HFFc6 (cell line): ENCODE measurements around the gene UBASH3B. TPM values are rescaled to one million over a fixed set of nuclear protein-coding genes. Genes with fewer than 3 reads are reported as not detected.

Source experiments
- DNase-seq: peaks from one replicate; pipeline ENCODE4 v3.0.0-alpha.2; 2018
- H3K27ac Mint-ChIP-seq: 2 replicates; pipeline ENCODE4 v1.8.0; 2020; ENCODE audit warnings: mild to moderate bottlenecking, mixed read lengths
- H3K27me3 Mint-ChIP-seq: 2 replicates; pipeline ENCODE4 v1.8.0; 2021; ENCODE audit warnings: mild to moderate bottlenecking, moderate library complexity, mixed read lengths; ENCODE audit not compliant: insufficient read depth
- H3K36me3 Mint-ChIP-seq: 2 replicates; pipeline ENCODE4 v1.8.0; 2021; ENCODE audit warnings: low read depth, mixed read lengths
- H3K4me1 Mint-ChIP-seq: 2 replicates; pipeline ENCODE4 v1.8.0; 2020; ENCODE audit warnings: low read depth, mixed read lengths
- H3K4me3 Mint-ChIP-seq: 2 replicates; pipeline ENCODE4 v1.8.0; 2020; ENCODE audit warnings: mild to moderate bottlenecking, moderate library complexity, mixed read lengths
- H3K9me3 Mint-ChIP-seq: 2 replicates; pipeline ENCODE4 v1.8.0; 2020; ENCODE audit warnings: mild to moderate bottlenecking, mixed read lengths
- total RNA-seq, 6 experiments: library from RNA; stranded (reverse); fragmentation: NEBNext Ultra II Directional; extraction: Animal tissue kit (Norgen Biotek cat#: 25700); gene quantifications; 2 replicates in 1 of 6; 3 replicates in 5 of 6; pipeline ENCODE4 v1.2.3, GENCODE V29; 2021
- TF ChIP-seq, protein P1 (sequence below): fragments of 200-600 bp; sonication (generic); IDR thresholded peaks from 2 replicates; pipeline ENCODE4 v1.5.0; 2021; ENCODE audit warnings: antibody characterized with exemption, mild to moderate bottlenecking

UBASH3B gene
- total RNA-seq, 6 experiments from 2014 or later = 44.6 to 60.4 (median 52.9) TPM

DNA sequence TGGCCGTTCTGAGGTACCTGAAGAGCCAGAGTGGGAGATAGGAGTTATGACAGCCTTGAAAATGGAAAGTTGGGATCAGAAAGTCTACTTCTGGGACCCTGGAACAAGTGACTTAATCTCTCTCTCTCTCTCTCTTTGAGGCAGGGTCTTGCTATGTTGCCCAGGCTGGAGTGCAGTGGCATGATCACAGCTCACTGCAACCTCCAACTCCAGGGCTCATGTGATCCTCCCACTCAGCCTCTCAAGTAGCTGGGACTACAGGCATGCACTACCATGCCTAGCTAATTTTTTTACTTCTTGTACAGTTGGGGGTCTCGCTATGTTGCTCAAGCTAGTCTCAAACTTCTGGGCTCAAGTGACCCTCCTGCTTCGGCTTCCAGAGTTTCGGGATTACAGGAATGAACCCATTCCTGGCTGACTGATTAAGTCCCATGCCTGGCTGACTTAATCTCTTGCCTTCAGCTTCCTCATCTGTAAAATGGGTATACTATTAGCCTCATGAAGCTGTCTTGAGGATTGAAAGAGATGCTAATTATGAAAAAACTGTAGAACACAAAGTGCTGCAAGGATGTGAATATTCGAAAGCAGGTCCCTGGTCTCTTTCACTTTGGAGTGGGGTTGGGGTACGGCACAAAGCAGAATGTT, 87.7 kb downstream of the UBASH3B start:
- DNase-seq = no peak

DNA sequence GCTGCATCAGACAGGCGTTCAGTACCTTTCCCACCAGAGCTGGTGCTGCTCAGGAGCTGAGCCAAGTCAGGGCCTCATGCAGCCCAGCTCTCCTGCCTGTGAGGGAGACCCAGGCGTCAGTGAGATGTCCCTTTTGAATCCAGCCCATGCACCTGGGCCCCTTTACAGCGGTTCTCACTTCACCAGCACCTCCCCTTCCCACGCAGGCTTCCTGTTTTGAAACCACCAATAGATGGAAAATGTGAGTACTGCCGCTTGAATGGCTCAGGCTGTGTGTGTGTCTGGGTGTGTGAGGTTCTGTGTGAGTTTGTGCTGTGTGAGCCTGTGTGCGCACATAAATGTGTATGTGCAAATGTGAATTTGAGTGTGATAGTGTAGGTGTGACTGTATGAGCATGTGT, 88.4 kb downstream of the UBASH3B start:
- Mint-ChIP-seq H3K4me3 (no peak overlapping the region), H3K4me1 (peaks cover 32% of the 10 kb centered on the region; the same call in 1 of the 2 replicates), H3K9me3 (no peaks in the 10 kb centered on the region), H3K27ac (no peak overlapping the region), H3K27me3 (peaks cover 2% of the 10 kb centered on the region), H3K36me3 (no peaks in the 10 kb centered on the region; the same call in 1 of the 2 replicates)
- DNase-seq = no peak
- TF ChIP-seq, protein P1, sequence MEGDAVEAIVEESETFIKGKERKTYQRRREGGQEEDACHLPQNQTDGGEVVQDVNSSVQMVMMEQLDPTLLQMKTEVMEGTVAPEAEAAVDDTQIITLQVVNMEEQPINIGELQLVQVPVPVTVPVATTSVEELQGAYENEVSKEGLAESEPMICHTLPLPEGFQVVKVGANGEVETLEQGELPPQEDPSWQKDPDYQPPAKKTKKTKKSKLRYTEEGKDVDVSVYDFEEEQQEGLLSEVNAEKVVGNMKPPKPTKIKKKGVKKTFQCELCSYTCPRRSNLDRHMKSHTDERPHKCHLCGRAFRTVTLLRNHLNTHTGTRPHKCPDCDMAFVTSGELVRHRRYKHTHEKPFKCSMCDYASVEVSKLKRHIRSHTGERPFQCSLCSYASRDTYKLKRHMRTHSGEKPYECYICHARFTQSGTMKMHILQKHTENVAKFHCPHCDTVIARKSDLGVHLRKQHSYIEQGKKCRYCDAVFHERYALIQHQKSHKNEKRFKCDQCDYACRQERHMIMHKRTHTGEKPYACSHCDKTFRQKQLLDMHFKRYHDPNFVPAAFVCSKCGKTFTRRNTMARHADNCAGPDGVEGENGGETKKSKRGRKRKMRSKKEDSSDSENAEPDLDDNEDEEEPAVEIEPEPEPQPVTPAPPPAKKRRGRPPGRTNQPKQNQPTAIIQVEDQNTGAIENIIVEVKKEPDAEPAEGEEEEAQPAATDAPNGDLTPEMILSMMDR = no peak

More for the DNA sequence above, 87.7 kb downstream of the UBASH3B start:
- no peak overlapping the region for H3K4me3 Mint-ChIP-seq
- no peaks in the 10 kb centered on the region for H3K9me3 Mint-ChIP-seq
- no peak overlapping the region for H3K27ac Mint-ChIP-seq
- peaks cover 25% of the 10 kb centered on the region; the same call in 1 of the 2 replicates for H3K4me1 Mint-ChIP-seq
- TF ChIP-seq, protein P1 = no peak
- H3K27me3 Mint-ChIP-seq = peaks cover 2% of the 10 kb centered on the region
- no peaks in the 10 kb centered on the region; the same call in 1 of the 2 replicates for H3K36me3 Mint-ChIP-seq

DNA sequence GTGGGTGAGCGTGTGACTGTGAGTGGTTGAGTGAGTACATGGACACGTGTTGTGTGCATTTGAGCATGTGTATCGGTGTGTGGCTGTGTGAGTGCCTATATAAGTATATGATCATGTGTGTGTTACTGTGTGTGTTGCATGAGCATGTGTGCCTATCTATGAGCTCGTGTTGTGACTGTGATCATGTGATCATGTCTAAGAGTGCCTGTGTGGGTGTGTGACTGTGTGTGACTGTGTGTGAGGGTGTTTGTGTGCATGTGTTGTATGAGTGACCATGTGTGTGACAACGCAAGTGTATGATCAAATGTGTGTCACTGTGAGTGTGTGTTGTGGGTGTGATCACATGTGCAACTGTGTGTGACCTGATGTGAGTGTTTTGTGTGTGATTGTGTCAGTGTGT, 88.8 kb downstream of the UBASH3B start:
- Mint-ChIP-seq H3K27me3 (peaks cover 2% of the 10 kb centered on the region), H3K9me3 (no peaks in the 10 kb centered on the region), H3K4me3 (no peak overlapping the region), H3K27ac (no peak overlapping the region), H3K4me1 (peaks cover 37% of the 10 kb centered on the region; the same call in 1 of the 2 replicates), H3K36me3 (no peaks in the 10 kb centered on the region; the same call in 1 of the 2 replicates)
- TF ChIP-seq, protein P1 = no peak
- DNase-seq = no peak

DNA sequence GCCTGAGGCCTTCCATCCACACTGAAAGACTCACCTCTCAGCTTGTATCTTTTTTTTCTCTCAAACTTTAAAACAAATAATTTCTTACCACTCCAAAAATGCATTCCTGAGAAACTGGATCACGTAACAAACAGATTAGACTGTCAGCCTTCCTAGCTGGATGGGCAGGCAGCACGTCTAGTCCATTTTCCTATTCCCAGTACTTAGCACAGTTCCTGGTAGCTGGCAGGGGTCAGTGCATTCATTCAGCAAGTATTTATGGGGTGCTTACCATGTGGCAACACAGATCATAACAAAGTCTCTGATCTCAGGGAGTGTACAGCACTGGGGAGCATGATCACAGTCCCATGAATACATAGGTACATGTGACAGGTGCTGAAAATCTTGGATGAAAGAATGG, 89.6 kb downstream of the UBASH3B start:
- Mint-ChIP-seq H3K4me1 (peaks cover 44% of the 10 kb centered on the region; the same call in 1 of the 2 replicates), H3K27ac (no peak overlapping the region)
- DNase-seq = no peak

DNA sequence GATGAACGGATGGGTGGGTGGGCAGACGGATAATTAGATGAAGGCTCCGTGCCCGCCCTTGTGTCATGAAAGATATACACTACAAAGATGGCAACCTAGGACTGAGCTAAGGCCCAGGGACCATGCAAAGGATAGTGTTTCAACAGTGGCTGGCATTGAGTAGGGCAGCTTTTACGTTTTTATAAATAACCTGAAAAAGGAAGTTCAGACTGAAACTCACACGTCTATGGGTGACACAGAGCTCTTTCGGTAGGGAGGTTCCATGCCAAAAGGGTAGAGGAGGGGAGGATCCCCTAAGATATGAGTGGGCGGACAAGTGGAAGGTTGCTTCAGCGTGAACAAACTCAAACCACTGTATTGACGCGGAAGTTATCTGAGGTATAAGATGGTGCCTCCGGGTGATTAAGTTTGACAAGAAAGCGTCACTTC, 90.5 kb downstream of the UBASH3B start:
- Mint-ChIP-seq H3K36me3 (peaks cover 4% of the 10 kb centered on the region; the same call in 1 of the 2 replicates), H3K4me1 (peaks cover 54% of the 10 kb centered on the region), H3K27ac (no peak overlapping the region; the same call in 1 of the 2 replicates), H3K4me3 (no peak overlapping the region), H3K9me3 (no peaks in the 10 kb centered on the region), H3K27me3 (peaks cover 2% of the 10 kb centered on the region)
- TF ChIP-seq, protein P1 = no peak
- no peak for DNase-seq

More for the DNA sequence above, 89.6 kb downstream of the UBASH3B start:
- Mint-ChIP-seq H3K27me3 (peaks cover 2% of the 10 kb centered on the region), H3K36me3 (no peaks in the 10 kb centered on the region; the same call in 1 of the 2 replicates), H3K9me3 (no peaks in the 10 kb centered on the region), H3K4me3 (no peak overlapping the region)
- TF ChIP-seq, protein P1 = no peak
